IMR-90 (cell line): ENCODE results near the gene PPP1R2.

ENCODE experiments used
- MAFK ChIP-seq: IDR thresholded peaks from 2 replicates; pipeline ENCODE4 v1.6.1; 2012; ENCODE audit warnings: low read depth, low read length, improper control_type of control experiment
- POLR2A ChIP-seq: IDR thresholded peaks from 2 replicates; pipeline ENCODE4 v1.6.1; 2012; ENCODE audit warnings: mild to moderate bottlenecking, low read depth, low read length
- TF ChIP-seq, protein P1 (sequence below): conservative IDR thresholded peaks from 2 replicates; pipeline ENCODE4 v1.5.1; 2012; ENCODE audit warnings: mild to moderate bottlenecking, low read depth, low read length, improper control_type of control experiment

DNA sequence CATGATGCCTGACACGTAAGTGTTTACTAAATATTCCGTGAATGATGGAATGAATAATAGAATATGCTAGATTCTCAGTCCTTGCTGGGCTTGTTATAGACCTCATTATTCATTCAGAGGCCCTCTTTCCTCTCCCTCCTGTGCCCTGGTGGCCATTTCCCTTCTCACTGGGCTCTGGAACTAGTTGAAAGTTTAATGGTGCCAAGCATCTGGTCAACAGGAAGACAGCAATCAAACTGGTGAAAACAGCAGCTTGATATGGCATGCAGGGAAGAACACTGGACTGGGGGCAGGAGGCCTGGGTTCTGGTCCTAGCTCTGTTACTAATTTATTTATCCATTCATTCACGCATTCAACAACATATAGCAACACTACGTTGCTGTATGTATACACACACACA, 44.3 kb upstream of the PPP1R2 start:
- TF ChIP-seq, protein P1, sequence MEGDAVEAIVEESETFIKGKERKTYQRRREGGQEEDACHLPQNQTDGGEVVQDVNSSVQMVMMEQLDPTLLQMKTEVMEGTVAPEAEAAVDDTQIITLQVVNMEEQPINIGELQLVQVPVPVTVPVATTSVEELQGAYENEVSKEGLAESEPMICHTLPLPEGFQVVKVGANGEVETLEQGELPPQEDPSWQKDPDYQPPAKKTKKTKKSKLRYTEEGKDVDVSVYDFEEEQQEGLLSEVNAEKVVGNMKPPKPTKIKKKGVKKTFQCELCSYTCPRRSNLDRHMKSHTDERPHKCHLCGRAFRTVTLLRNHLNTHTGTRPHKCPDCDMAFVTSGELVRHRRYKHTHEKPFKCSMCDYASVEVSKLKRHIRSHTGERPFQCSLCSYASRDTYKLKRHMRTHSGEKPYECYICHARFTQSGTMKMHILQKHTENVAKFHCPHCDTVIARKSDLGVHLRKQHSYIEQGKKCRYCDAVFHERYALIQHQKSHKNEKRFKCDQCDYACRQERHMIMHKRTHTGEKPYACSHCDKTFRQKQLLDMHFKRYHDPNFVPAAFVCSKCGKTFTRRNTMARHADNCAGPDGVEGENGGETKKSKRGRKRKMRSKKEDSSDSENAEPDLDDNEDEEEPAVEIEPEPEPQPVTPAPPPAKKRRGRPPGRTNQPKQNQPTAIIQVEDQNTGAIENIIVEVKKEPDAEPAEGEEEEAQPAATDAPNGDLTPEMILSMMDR, result no peak
- TF ChIP-seq POLR2A, result no peak
- TF ChIP-seq MAFK, result no peak
